GM19455 (cell line): Measurements from ENCODE around the gene TIGAR.

ENCODE experiments used
- ATAC-seq: cut with Tn5 transposase; IDR thresholded peaks from one replicate; pipeline ENCODE4 v1.9.1; 2021; ENCODE audit not compliant: unreplicated experiment

Gene TIGAR

GRCh38 chr12:4301932-4302501 is 19.0 kb upstream of the TIGAR start:
- no peak for ATAC-seq

GRCh38 chr12:4302881-4303280 is 18.1 kb upstream of the TIGAR start:
- ATAC-seq: no peak

- ATAC-seq: no peak
Observed at GRCh38 chr12:4303750-4304149, 17.3 kb upstream of the TIGAR start.

GRCh38 chr12:4307593-4308333 is 13.2 kb upstream of the TIGAR start:
- no peak for ATAC-seq

- no peak for ATAC-seq
Observed at GRCh38 chr12:4308334-4308950, 12.6 kb upstream of the TIGAR start.

GRCh38 chr12:4311776-4312175 is 9.2 kb upstream of the TIGAR start:
- no peak for ATAC-seq

GRCh38 chr12:4312251-4312650 is 8.8 kb upstream of the TIGAR start:
- no peak for ATAC-seq

DNA sequence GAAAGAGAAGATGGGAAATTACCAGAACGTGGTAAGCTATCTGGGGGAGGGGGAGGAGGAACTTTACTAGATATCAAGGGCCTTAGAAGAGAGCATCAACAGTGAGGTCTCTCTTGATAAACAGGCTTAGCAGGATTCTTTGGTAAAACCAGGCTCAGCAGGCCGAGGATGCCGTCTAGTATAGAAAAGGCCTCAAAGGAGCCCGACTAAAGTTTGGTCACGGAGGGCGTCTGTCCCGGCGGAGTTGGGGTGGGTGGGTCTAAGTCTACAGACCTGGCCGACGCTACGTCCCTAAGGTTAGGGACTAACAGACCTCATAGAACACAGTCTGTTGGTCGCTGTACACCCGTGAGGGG is 538 bp upstream of the TIGAR start:
- ATAC-seq: peak; percentile 40

- ATAC-seq: no peak
Observed at GRCh38 chr12:4322726-4323125, 1.7 kb downstream of the TIGAR start.

GRCh38 chr12:4323396-4323795 is 2.4 kb downstream of the TIGAR start:
- no peak for ATAC-seq

DNA sequence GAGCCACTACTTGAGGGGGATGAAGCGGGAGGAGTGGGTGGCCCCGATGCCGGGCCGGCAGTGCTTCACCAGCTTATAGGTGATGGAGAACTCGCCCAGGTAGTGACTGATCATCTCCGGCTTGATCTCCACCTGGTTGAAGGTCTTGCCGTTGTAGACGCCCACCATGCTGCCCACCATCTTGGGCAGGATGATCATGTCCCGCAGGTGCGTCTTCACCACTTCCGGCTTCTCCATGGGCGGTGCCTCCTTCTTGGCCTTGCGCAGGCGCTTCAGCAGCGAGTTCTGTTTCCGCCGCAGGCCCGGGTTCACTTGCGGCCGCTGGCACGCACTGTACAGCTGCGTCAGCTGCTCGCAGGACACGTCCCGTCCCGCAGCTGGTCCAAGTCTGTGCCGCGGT is 3.4 kb downstream of the TIGAR start:
- no peak for ATAC-seq

- no peak for ATAC-seq
Observed at GRCh38 chr12:4325966-4326365, 5.0 kb downstream of the TIGAR start.

DNA sequence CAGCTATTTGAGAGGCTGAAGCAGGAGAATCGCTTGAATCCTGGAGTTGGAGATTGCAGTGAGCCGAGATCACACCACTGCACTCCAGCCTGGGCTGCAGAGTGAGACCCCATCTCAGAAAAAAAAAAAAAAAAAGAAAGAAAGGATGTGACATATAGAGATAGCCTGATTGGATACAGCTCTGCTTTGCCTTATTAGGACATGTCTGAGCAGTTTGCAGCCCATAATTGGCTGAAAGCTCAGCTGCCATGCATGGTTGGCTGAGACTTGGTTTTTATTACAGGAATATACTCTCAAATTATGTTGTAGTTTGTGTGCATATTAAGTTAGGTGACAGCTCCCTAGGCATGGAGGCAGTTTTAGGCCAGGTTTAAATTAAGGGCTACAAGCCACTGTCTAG is 6.3 kb downstream of the TIGAR start:
- no peak for ATAC-seq

- ATAC-seq: no peak
Observed at GRCh38 chr12:4330203-4330602, 9.2 kb downstream of the TIGAR start.

DNA sequence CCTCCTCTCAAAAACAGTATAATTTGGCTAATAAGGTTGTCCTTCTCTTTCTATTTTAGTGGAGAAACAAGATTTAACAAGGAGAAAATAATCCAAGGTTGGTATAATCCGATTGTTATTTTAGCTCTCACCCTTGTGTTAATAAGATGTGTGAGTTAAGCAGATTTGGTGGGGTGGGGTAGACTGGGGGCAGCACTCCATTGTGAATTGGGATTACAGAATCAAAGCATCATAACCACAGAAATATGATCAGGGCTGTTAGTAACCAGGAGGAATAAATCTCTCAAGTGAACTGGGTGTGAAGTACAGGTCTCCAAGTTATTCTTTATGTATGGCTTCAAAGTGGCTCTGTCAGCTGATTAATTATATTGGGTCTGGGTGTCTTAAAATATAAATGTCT is 10.2 kb downstream of the TIGAR start:
- ATAC-seq: no peak

DNA sequence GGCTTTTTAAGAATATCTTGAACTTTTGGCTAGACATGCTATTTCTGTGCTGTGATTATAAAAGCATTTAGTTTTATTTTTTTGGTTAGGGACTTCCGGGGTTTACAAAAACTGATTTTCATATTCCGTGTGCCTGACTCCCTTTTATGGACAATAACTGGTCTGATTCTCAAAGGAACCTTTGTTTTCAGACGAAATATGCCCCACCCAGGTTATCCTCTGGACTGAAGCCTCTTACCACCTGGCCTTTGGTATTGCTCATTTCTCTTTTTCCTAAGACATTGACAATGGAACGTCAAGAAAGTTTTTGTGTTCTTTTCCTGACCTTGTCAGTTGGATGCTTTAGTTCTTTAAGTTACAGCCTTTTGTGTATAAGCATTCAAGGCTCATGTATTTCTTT is 10.8 kb downstream of the TIGAR start:
- ATAC-seq: no peak

DNA sequence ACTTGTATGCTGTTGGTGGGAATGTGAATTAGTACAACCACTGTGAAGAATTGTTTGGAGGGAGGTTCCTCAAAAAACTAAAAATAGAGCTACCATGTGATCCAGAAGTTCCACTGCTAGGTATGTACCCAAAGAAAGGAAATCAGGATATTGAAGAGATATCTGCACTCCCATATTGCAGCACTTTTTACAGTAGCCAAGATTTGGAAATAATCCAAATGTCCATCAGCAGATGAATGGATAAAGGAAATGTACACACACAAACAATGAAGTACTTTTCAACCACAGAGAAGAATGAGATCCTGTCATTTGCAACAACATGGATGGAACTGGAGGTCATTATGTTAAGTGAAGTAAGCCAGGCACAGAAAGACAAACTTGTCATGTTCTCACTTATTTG is 25.9 kb downstream of the TIGAR start:
- no peak for ATAC-seq

GRCh38 chr12:4353785-4354208 is 32.8 kb downstream of the TIGAR start:
- no peak for ATAC-seq

GRCh38 chr12:4355156-4356040 is 34.4 kb downstream of the TIGAR start:
- no peak for ATAC-seq

DNA sequence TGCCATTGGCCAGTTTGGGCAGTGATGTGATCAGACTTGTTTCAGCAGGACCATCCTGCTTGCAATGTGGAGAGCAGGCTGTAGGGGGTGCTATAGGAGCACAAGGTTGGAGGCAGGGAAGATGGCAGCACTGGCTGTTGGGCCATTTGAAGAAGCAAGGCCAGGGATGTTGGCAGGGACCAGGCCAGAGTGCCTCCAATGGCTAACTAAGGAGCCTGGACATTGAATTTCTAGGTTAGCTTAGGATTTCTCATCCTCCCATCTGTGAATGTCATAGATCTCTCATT is 35.0 kb downstream of the TIGAR start:
- ATAC-seq: no peak

DNA sequence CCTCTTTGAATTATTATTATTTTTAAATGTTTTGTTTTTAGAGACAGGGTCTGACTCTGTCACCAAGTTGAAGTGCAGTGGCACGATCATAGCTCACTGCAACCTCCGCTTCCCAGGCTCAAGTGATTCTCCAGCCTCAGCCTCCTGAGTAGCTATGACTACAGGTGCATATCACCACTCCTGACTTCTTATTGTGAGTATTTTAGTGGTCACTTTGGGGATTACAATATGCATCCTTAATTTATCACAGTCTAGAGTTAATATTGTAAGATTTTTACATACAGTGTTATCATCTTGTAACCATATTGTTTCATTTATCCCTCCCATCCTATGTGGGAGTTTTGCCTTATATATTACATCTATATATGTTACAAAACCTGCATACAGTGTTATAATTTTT is 45.1 kb downstream of the TIGAR start:
- ATAC-seq: no peak

GRCh38 chr12:4369548-4369947 is 48.5 kb downstream of the TIGAR start:
- ATAC-seq: no peak
